ENCODE data around the gene CYS1. TPM values are rescaled to one million over a fixed set of nuclear protein-coding genes. Genes with fewer than 3 reads are reported as not detected.

The CYS1 gene
- total RNA-seq, 1 donor from 2014 or later, result not detected

DNA sequence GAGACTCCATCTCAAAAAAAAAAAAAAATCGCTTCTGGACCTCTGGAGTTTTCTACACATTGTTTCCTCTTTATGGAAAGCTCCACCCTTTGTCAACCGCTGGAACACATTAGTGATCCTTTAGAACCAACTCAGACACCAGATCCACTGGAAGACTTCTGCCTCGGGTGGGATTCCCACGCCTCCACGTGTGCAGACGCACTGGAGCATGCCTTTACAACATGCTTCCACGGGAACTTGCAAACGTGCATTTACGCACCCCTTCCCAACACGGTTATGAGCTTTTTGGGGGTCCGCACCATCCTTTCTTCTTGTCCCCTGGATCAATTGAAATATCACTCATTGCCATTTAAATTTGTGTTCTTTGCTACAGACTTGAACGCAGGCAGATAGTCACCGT, 5.1 kb downstream of the CYS1 start:
- Mint-ChIP-seq H3K4me3 (no peak overlapping the region), H3K4me1 (peaks cover 4% of the 10 kb centered on the region), H3K27me3 (ENCODE audit: low read depth) (peaks cover 65% of the 10 kb centered on the region), H3K9me3 (no peaks in the 10 kb centered on the region), H3K36me3 (ENCODE audit: low read depth) (no peaks in the 10 kb centered on the region), H3K27ac (ENCODE audit: unreplicated experiment) (no peak overlapping the region)
- TF ChIP-seq, protein P1, sequence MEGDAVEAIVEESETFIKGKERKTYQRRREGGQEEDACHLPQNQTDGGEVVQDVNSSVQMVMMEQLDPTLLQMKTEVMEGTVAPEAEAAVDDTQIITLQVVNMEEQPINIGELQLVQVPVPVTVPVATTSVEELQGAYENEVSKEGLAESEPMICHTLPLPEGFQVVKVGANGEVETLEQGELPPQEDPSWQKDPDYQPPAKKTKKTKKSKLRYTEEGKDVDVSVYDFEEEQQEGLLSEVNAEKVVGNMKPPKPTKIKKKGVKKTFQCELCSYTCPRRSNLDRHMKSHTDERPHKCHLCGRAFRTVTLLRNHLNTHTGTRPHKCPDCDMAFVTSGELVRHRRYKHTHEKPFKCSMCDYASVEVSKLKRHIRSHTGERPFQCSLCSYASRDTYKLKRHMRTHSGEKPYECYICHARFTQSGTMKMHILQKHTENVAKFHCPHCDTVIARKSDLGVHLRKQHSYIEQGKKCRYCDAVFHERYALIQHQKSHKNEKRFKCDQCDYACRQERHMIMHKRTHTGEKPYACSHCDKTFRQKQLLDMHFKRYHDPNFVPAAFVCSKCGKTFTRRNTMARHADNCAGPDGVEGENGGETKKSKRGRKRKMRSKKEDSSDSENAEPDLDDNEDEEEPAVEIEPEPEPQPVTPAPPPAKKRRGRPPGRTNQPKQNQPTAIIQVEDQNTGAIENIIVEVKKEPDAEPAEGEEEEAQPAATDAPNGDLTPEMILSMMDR (conservative IDR thresholded peaks at IDR 0.05), result no peak
- no peak for DNase-seq (ENCODE audit: low read depth, low spot score)

DNA sequence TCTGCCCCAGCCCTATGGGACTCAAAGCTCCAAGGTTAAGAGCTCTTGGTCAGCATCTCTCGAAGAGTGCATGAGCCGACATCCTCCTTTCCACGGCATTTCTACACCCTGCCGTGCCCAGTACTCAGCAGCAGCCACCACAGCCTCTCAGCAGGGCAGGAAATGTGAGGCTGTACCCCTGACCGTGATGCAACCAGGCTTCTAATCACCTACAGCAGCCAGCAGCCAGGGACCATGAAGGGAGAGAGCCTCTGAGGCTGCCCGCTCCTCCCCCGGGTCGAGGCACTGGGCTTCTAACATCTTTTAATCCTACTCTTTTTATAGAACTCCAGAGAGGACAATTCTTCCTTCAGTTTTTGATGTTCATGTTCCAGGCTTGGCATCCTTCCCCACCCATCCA, 6.5 kb downstream of the CYS1 start:
- H3K36me3 Mint-ChIP-seq (ENCODE audit: low read depth), result no peaks in the 10 kb centered on the region
- no peak overlapping the region for H3K4me3 Mint-ChIP-seq
- DNase-seq (ENCODE audit: low read depth, low spot score), result no peak

DNA sequence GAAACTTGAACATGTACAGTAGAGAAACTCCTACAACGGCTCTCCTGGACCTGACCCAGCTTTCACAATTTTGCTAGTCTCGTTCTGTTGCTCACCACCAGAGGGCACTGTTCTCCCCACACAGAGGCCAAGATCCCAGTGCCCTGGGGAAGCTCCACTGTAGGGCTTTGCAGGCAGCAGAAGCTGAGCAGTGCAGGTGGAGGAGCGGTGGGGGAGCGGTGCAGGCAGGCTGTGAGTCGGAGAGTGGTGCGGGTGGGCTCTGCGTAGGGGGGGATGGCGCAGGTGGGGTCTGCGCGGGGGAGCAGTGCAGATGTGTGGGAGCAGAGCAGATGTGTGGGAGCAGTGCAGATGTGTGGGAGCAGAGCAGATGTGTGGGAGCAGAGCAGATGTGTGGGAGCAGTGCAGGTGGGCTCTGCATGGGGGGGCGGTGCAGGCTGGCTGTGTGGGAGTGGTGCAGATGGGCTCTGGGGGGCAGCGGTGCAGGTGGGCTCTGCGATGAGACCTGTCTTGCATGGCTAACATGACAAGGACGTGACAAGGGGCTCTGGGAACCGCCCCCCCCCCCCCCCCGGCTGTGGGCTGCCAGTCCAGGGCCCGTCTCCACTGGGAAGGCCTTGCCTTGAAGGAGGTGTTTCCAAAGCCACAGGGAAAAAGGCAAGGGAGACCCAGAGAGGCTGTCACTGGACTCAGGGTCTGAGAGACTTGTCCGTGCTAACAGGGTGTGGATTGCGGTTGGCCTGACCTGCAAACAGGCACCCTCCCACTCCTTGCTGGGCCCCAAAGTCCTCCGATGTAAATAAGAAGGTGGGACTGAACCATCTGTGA, 7.3 kb downstream of the CYS1 start:
- Mint-ChIP-seq H3K36me3 (ENCODE audit: low read depth) (no peaks in the 10 kb centered on the region), H3K4me1 (no peaks in the 10 kb centered on the region), H3K9me3 (peaks cover 2% of the 10 kb centered on the region), H3K27me3 (ENCODE audit: low read depth) (peaks cover 49% of the 10 kb centered on the region), H3K4me3 (no peak overlapping the region), H3K27ac (ENCODE audit: unreplicated experiment) (no peak overlapping the region)
- DNase-seq (ENCODE audit: low read depth, low spot score), result peak; percentile 82
- TF ChIP-seq, protein P1 (conservative IDR thresholded peaks at IDR 0.05), result peak; percentile 85

More for the DNA sequence above, 6.5 kb downstream of the CYS1 start:
- Mint-ChIP-seq H3K9me3 (no peaks in the 10 kb centered on the region), H3K4me1 (no peaks in the 10 kb centered on the region), H3K27me3 (ENCODE audit: low read depth) (peaks cover 58% of the 10 kb centered on the region), H3K27ac (ENCODE audit: unreplicated experiment) (no peak overlapping the region)
- TF ChIP-seq, protein P1 (conservative IDR thresholded peaks at IDR 0.05), result no peak

DNA sequence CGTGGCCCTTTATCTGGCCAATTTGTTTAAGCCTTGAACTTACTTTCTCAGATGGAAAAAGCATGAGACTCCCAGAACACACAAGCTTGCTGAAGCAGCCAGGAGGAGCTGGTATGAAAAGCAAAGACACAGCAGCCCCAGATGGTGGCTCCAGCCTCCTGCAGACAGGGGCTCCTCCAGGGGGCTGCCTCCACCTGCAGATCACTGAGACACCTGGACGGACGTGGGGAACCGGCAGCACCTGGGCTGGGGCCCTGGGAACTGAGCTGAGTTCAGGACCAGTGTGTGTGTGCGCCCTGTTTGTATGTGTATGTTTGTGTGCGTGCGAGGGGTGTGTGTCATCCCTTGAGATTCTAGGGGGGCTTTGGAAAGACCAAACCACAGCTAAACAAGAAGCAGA, 8.6 kb downstream of the CYS1 start:
- Mint-ChIP-seq H3K9me3 (peaks cover 4% of the 10 kb centered on the region), H3K4me1 (no peaks in the 10 kb centered on the region), H3K36me3 (ENCODE audit: low read depth) (no peaks in the 10 kb centered on the region), H3K4me3 (no peak overlapping the region), H3K27ac (ENCODE audit: unreplicated experiment) (no peak overlapping the region), H3K27me3 (ENCODE audit: low read depth) (peaks cover 37% of the 10 kb centered on the region)
- TF ChIP-seq, protein P1 (conservative IDR thresholded peaks at IDR 0.05), result no peak
- DNase-seq (ENCODE audit: low read depth, low spot score), result no peak

DNA sequence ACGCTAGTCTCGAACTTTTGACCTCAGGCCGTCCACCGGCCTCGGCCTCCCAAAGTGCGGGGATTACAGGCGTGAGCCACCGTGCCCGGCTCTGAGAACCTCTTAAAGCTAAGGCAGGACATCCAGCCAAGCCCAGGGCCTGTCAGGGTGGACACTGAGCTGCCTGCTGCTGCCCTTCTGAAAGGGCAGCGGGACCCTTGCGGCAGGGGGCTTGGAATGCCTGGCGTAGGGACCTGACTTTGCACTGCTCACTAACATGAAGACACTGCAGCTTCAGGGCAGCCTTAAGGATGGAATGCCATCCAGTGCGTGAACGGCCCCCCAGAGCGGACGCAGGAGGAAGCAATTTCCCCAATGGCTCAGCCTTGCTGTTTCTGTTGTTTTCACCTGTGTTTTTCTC, 9.0 kb downstream of the CYS1 start:
- DNase-seq (ENCODE audit: low read depth, low spot score), result no peak
- Mint-ChIP-seq H3K4me3 (no peak overlapping the region), H3K9me3 (peaks cover 4% of the 10 kb centered on the region), H3K4me1 (no peaks in the 10 kb centered on the region), H3K36me3 (ENCODE audit: low read depth) (no peaks in the 10 kb centered on the region), H3K27me3 (ENCODE audit: low read depth) (peaks cover 33% of the 10 kb centered on the region), H3K27ac (ENCODE audit: unreplicated experiment) (no peak overlapping the region)
- TF ChIP-seq, protein P1 (conservative IDR thresholded peaks at IDR 0.05), result no peak

Data from neural crest cell (in vitro differentiated cells).